T47D (cell line): ENCODE measurements around the gene UNC50.

Source experiments
- DNase-seq, 2 experiments: peaks; one replicate each; pipeline versions ENCODE4 v3.0.0 to v3.0.0-alpha.2; 2011 to 2012; ENCODE audit warnings: low read depth in 1 of 2, low spot score in 1 of 2
- JUND ChIP-seq: IDR thresholded peaks from 2 replicates; pipeline ENCODE4 v1.6.1; 2012; ENCODE audit warnings: low read depth
- in situ Hi-C: cut with HindIII; loops from 2 replicates; pipeline ENCODE4 v1.10.0; 2016; ENCODE audit warnings: low sequenced_read_pairs, low pct_unique_long_range_greater_than_20kb

Gene UNC50

GRCh38 chr2:98605076-98605475 is 3.3 kb upstream of the UNC50 start:
- TF ChIP-seq JUND, result no peak
- in situ Hi-C loops, result no loop called here
- no peak for DNase-seq

- no peak for TF ChIP-seq JUND
- in situ Hi-C loops, result no loop called here
- no peak for DNase-seq
Observed at GRCh38 chr2:98606431-98606830, 2.0 kb upstream of the UNC50 start.

- in situ Hi-C loops, result no loop called here
- DNase-seq, result no peak
Observed at GRCh38 chr2:98607104-98607503, 1.3 kb upstream of the UNC50 start.

GRCh38 chr2:98607741-98608115 is 661 bp upstream of the UNC50 start:
- in situ Hi-C loops, result no loop called here
- no peak for DNase-seq

More at GRCh38 chr2:98607104-98607503, 1.3 kb upstream of the UNC50 start:
- no peak for TF ChIP-seq JUND

GRCh38 chr2:98608962-98609604 is 694 bp downstream of the UNC50 start:
- no peak for TF ChIP-seq JUND
- in situ Hi-C loops, result no loop called here
- peak; percentile 9 to 25 for DNase-seq

More at GRCh38 chr2:98607741-98608115, 661 bp upstream of the UNC50 start:
- TF ChIP-seq JUND, result no peak

GRCh38 chr2:98614024-98614739 is 5.8 kb downstream of the UNC50 start:
- in situ Hi-C loops, result no loop called here
- DNase-seq, result no peak

GRCh38 chr2:98615481-98615880 is 7.1 kb downstream of the UNC50 start:
- TF ChIP-seq JUND, result no peak

More at GRCh38 chr2:98614024-98614739, 5.8 kb downstream of the UNC50 start:
- no peak for TF ChIP-seq JUND

GRCh38 chr2:98617149-98617548 is 8.8 kb downstream of the UNC50 start:
- in situ Hi-C loops, result no loop called here
- TF ChIP-seq JUND, result no peak
- no peak for DNase-seq

More at GRCh38 chr2:98615481-98615880, 7.1 kb downstream of the UNC50 start:
- in situ Hi-C loops, result no loop called here
- peak in 1 of 2 experiments; percentile 15 for DNase-seq

GRCh38 chr2:98623657-98624056 is 15.3 kb downstream of the UNC50 start:
- DNase-seq, result no peak
- in situ Hi-C loops, result no loop called here
- TF ChIP-seq JUND, result no peak

GRCh38 chr2:98632351-98632750 is 24.0 kb downstream of the UNC50 start:
- DNase-seq, result no peak
- TF ChIP-seq JUND, result no peak
- in situ Hi-C loops, result no loop called here

- DNase-seq, result no peak
- no peak for TF ChIP-seq JUND
- in situ Hi-C loops, result no loop called here
Observed at GRCh38 chr2:98634406-98635092, 26.2 kb downstream of the UNC50 start.

GRCh38 chr2:98637401-98638147 is 29.2 kb downstream of the UNC50 start:
- in situ Hi-C loops, result no loop called here
- TF ChIP-seq JUND, result no peak
- DNase-seq, result no peak
